ENCODE measurements around the gene RHCG.

The RHCG gene

GRCh38 chr15:89502867-89503595 lies 6.6 kb upstream of the RHCG start:
- no peak for DNase-seq (ENCODE audit: low read depth in 2 of 2)

GRCh38 chr15:89501646-89502045 lies 5.3 kb upstream of the RHCG start:
- DNase-seq (ENCODE audit: low read depth in 2 of 2) = no peak

- DNase-seq (ENCODE audit: low read depth in 2 of 2) = no peak
These were observed 4.3 kb upstream of the RHCG start for GRCh38 chr15:89500397-89501270.

GRCh38 chr15:89499156-89499555 lies 2.8 kb upstream of the RHCG start:
- no peak for DNase-seq (ENCODE audit: low read depth in 2 of 2)

GRCh38 chr15:89498574-89498906 lies 2.2 kb upstream of the RHCG start:
- DNase-seq (ENCODE audit: low read depth in 2 of 2) = no peak

- no peak for DNase-seq (ENCODE audit: low read depth in 2 of 2)
These were observed 848 bp upstream of the RHCG start for GRCh38 chr15:89497231-89497630.

GRCh38 chr15:89495638-89496145 lies 691 bp downstream of the RHCG start:
- DNase-seq (ENCODE audit: low read depth in 2 of 2) = no peak

- DNase-seq (ENCODE audit: low read depth in 2 of 2) = peak; percentile 14 to 32
These were observed 1.3 kb downstream of the RHCG start for GRCh38 chr15:89494941-89495637.

GRCh38 chr15:89494031-89494430 lies 2.4 kb downstream of the RHCG start:
- DNase-seq (ENCODE audit: low read depth in 2 of 2) = no peak

GRCh38 chr15:89492934-89493631 lies 3.3 kb downstream of the RHCG start:
- no peak for DNase-seq (ENCODE audit: low read depth in 2 of 2)

GRCh38 chr15:89492111-89492641 lies 4.2 kb downstream of the RHCG start:
- no peak for DNase-seq (ENCODE audit: low read depth in 2 of 2)

GRCh38 chr15:89490814-89491315 lies 5.5 kb downstream of the RHCG start:
- DNase-seq (ENCODE audit: low read depth in 2 of 2) = no peak

GRCh38 chr15:89490081-89490813 lies 6.1 kb downstream of the RHCG start:
- DNase-seq (ENCODE audit: low read depth in 2 of 2) = no peak

GRCh38 chr15:89489376-89489775 lies 7.0 kb downstream of the RHCG start:
- DNase-seq (ENCODE audit: low read depth in 2 of 2) = no peak

- DNase-seq (ENCODE audit: low read depth in 2 of 2) = no peak
These were observed 8.6 kb downstream of the RHCG start for GRCh38 chr15:89487791-89488190.

- DNase-seq (ENCODE audit: low read depth in 2 of 2) = peak; percentile 11 to 40
These were observed 9.7 kb downstream of the RHCG start for GRCh38 chr15:89486726-89487050.

GRCh38 chr15:89483079-89483478 lies 13.3 kb downstream of the RHCG start:
- no peak for DNase-seq (ENCODE audit: low read depth in 2 of 2)

GRCh38 chr15:89482139-89482538 lies 14.2 kb downstream of the RHCG start:
- no peak for DNase-seq (ENCODE audit: low read depth in 2 of 2)

GRCh38 chr15:89480505-89480904 lies 15.9 kb downstream of the RHCG start:
- DNase-seq (ENCODE audit: low read depth in 2 of 2) = no peak

- no peak for DNase-seq (ENCODE audit: low read depth in 2 of 2)
These were observed 17.2 kb downstream of the RHCG start for GRCh38 chr15:89479173-89479572.
